ENCODE data around the gene CDK19.
"Not testable (repeated sequence)": the region's sequence is repeated elsewhere in the genome, so short reads cannot be mapped to it uniquely, and the experiment has no call there.

The CDK19 gene

GRCh38 chr6:110581679-110582078 lies 233.6 kb downstream of the CDK19 start:
- no peak overlapping the region for H3K27ac ChIP-seq (ENCODE audit: insufficient read depth, low read length, poor library complexity, severe bottlenecking)
- H3K27me3 ChIP-seq (replicated peaks; ENCODE audit: control insufficient read depth, insufficient read depth, low read length, poor library complexity, severe bottlenecking): no peaks in the 10 kb centered on the region
- no peaks in the 10 kb centered on the region for H3K36me3 ChIP-seq (ENCODE audit: control insufficient read depth, insufficient read depth, low read length)
- DNase-seq: no peak
- no peaks in the 10 kb centered on the region for H3K9me3 ChIP-seq (ENCODE audit: control insufficient read depth, low read length)
- no peak overlapping the region for H3K4me3 ChIP-seq (ENCODE audit: insufficient read depth, low read depth, low read length, poor library complexity, severe bottlenecking)
- no peaks in the 10 kb centered on the region for H3K4me1 ChIP-seq (ENCODE audit: control insufficient read depth, insufficient read depth, low read length, poor library complexity, severe bottlenecking)

- DNase-seq; H3K4me1 ChIP-seq (ENCODE audit: control insufficient read depth, insufficient read depth, low read length, poor library complexity, severe bottlenecking); H3K36me3 ChIP-seq (ENCODE audit: control insufficient read depth, insufficient read depth, low read length); H3K27me3 ChIP-seq (replicated peaks; ENCODE audit: control insufficient read depth, insufficient read depth, low read length, poor library complexity, severe bottlenecking); H3K27ac ChIP-seq (ENCODE audit: insufficient read depth, low read length, poor library complexity, severe bottlenecking); H3K9me3 ChIP-seq (ENCODE audit: control insufficient read depth, low read length); H3K4me3 ChIP-seq (ENCODE audit: insufficient read depth, low read depth, low read length, poor library complexity, severe bottlenecking): not testable (repeated sequence)
Observed at GRCh38 chr6:110577596-110578167, 237.6 kb downstream of the CDK19 start.

- no peak for DNase-seq
- Histone ChIP-seq H3K27me3 (replicated peaks; ENCODE audit: control insufficient read depth, insufficient read depth, low read length, poor library complexity, severe bottlenecking) (no peaks in the 10 kb centered on the region), H3K4me1 (ENCODE audit: control insufficient read depth, insufficient read depth, low read length, poor library complexity, severe bottlenecking) (no peaks in the 10 kb centered on the region), H3K9me3 (ENCODE audit: control insufficient read depth, low read length) (no peaks in the 10 kb centered on the region), H3K4me3 (ENCODE audit: insufficient read depth, low read depth, low read length, poor library complexity, severe bottlenecking) (no peak overlapping the region), H3K36me3 (ENCODE audit: control insufficient read depth, insufficient read depth, low read length) (no peaks in the 10 kb centered on the region), H3K27ac (ENCODE audit: insufficient read depth, low read length, poor library complexity, severe bottlenecking) (no peak overlapping the region)
Observed at GRCh38 chr6:110575925-110576463, 239.3 kb downstream of the CDK19 start.

GRCh38 chr6:110574817-110575216 lies 240.5 kb downstream of the CDK19 start:
- DNase-seq: no peak
- Histone ChIP-seq H3K27me3 (replicated peaks; ENCODE audit: control insufficient read depth, insufficient read depth, low read length, poor library complexity, severe bottlenecking) (no peaks in the 10 kb centered on the region), H3K4me1 (ENCODE audit: control insufficient read depth, insufficient read depth, low read length, poor library complexity, severe bottlenecking) (no peaks in the 10 kb centered on the region), H3K36me3 (ENCODE audit: control insufficient read depth, insufficient read depth, low read length) (no peaks in the 10 kb centered on the region), H3K9me3 (ENCODE audit: control insufficient read depth, low read length) (no peaks in the 10 kb centered on the region), H3K4me3 (ENCODE audit: insufficient read depth, low read depth, low read length, poor library complexity, severe bottlenecking) (no peak overlapping the region), H3K27ac (ENCODE audit: insufficient read depth, low read length, poor library complexity, severe bottlenecking) (no peak overlapping the region)

GRCh38 chr6:110573537-110573936 lies 241.7 kb downstream of the CDK19 start:
- no peaks in the 10 kb centered on the region for H3K9me3 ChIP-seq (ENCODE audit: control insufficient read depth, low read length)
- no peaks in the 10 kb centered on the region for H3K36me3 ChIP-seq (ENCODE audit: control insufficient read depth, insufficient read depth, low read length)
- H3K4me1 ChIP-seq (ENCODE audit: control insufficient read depth, insufficient read depth, low read length, poor library complexity, severe bottlenecking): no peaks in the 10 kb centered on the region
- H3K27me3 ChIP-seq (replicated peaks; ENCODE audit: control insufficient read depth, insufficient read depth, low read length, poor library complexity, severe bottlenecking): no peaks in the 10 kb centered on the region
- H3K27ac ChIP-seq (ENCODE audit: insufficient read depth, low read length, poor library complexity, severe bottlenecking): no peak overlapping the region
- no peak for DNase-seq
- H3K4me3 ChIP-seq (ENCODE audit: insufficient read depth, low read depth, low read length, poor library complexity, severe bottlenecking): no peak overlapping the region

- no peak overlapping the region for H3K27ac ChIP-seq (ENCODE audit: insufficient read depth, low read length, poor library complexity, severe bottlenecking)
- no peak overlapping the region for H3K4me3 ChIP-seq (ENCODE audit: insufficient read depth, low read depth, low read length, poor library complexity, severe bottlenecking)
- H3K9me3 ChIP-seq (ENCODE audit: control insufficient read depth, low read length): no peaks in the 10 kb centered on the region
- no peaks in the 10 kb centered on the region for H3K36me3 ChIP-seq (ENCODE audit: control insufficient read depth, insufficient read depth, low read length)
- DNase-seq: no peak
- H3K4me1 ChIP-seq (ENCODE audit: control insufficient read depth, insufficient read depth, low read length, poor library complexity, severe bottlenecking): no peaks in the 10 kb centered on the region
- H3K27me3 ChIP-seq (replicated peaks; ENCODE audit: control insufficient read depth, insufficient read depth, low read length, poor library complexity, severe bottlenecking): no peaks in the 10 kb centered on the region
Observed at GRCh38 chr6:110573136-110573535, 242.1 kb downstream of the CDK19 start.

GRCh38 chr6:110567957-110568696 lies 247.1 kb downstream of the CDK19 start:
- H3K27me3 ChIP-seq (replicated peaks; ENCODE audit: control insufficient read depth, insufficient read depth, low read length, poor library complexity, severe bottlenecking): no peaks in the 10 kb centered on the region
- no peaks in the 10 kb centered on the region for H3K36me3 ChIP-seq (ENCODE audit: control insufficient read depth, insufficient read depth, low read length)
- DNase-seq: no peak
- H3K27ac ChIP-seq (ENCODE audit: insufficient read depth, low read length, poor library complexity, severe bottlenecking): no peak overlapping the region
- H3K4me3 ChIP-seq (ENCODE audit: insufficient read depth, low read depth, low read length, poor library complexity, severe bottlenecking): no peak overlapping the region
- H3K4me1 ChIP-seq (ENCODE audit: control insufficient read depth, insufficient read depth, low read length, poor library complexity, severe bottlenecking): no peaks in the 10 kb centered on the region
- H3K9me3 ChIP-seq (ENCODE audit: control insufficient read depth, low read length): no peaks in the 10 kb centered on the region

GRCh38 chr6:110566346-110567125 lies 248.7 kb downstream of the CDK19 start:
- Histone ChIP-seq H3K27ac (ENCODE audit: insufficient read depth, low read length, poor library complexity, severe bottlenecking) (no peak overlapping the region), H3K9me3 (ENCODE audit: control insufficient read depth, low read length) (no peaks in the 10 kb centered on the region), H3K36me3 (ENCODE audit: control insufficient read depth, insufficient read depth, low read length) (no peaks in the 10 kb centered on the region), H3K27me3 (replicated peaks; ENCODE audit: control insufficient read depth, insufficient read depth, low read length, poor library complexity, severe bottlenecking) (no peaks in the 10 kb centered on the region), H3K4me3 (ENCODE audit: insufficient read depth, low read depth, low read length, poor library complexity, severe bottlenecking) (no peak overlapping the region), H3K4me1 (ENCODE audit: control insufficient read depth, insufficient read depth, low read length, poor library complexity, severe bottlenecking) (no peaks in the 10 kb centered on the region)
- no peak for DNase-seq

GRCh38 chr6:110564703-110565421 lies 250.4 kb downstream of the CDK19 start:
- Histone ChIP-seq H3K9me3 (ENCODE audit: control insufficient read depth, low read length) (no peaks in the 10 kb centered on the region), H3K4me1 (ENCODE audit: control insufficient read depth, insufficient read depth, low read length, poor library complexity, severe bottlenecking) (peaks cover 13% of the 10 kb centered on the region), H3K27me3 (replicated peaks; ENCODE audit: control insufficient read depth, insufficient read depth, low read length, poor library complexity, severe bottlenecking) (no peaks in the 10 kb centered on the region), H3K36me3 (ENCODE audit: control insufficient read depth, insufficient read depth, low read length) (no peaks in the 10 kb centered on the region), H3K27ac (ENCODE audit: insufficient read depth, low read length, poor library complexity, severe bottlenecking) (no peak overlapping the region), H3K4me3 (ENCODE audit: insufficient read depth, low read depth, low read length, poor library complexity, severe bottlenecking) (no peak overlapping the region)
- DNase-seq: no peak
